SK-N-MC (cell line): ENCODE results near the gene BRAP.

Experiments used
- DNase-seq: peaks from one replicate; pipeline ENCODE4 v3.0.0-alpha.2; 2011; ENCODE audit warnings: low read depth, low spot score
- H3K27ac ChIP-seq: fragments of 200-600 bp; sonication (generic); 2 replicates; pipeline ENCODE4 v1.5.1; 2016; ENCODE audit warnings: mixed run types
- H3K36me3 ChIP-seq: fragments of 200-600 bp; sonication (generic); 2 replicates; pipeline ENCODE4 v1.6.1; 2017; ENCODE audit warnings: antibody characterized with exemption, low read length, mixed read lengths; ENCODE audit not compliant: insufficient read depth
- H3K4me3 ChIP-seq: fragments of 200-600 bp; sonication (generic); 2 replicates; pipeline ENCODE4 v1.5.1; 2016
- H3K9ac ChIP-seq: fragments of 200-600 bp; sonication (generic); 2 replicates; pipeline ENCODE4 v1.8.0; 2017; ENCODE audit warnings: mixed run types, mixed read lengths; ENCODE audit not compliant: insufficient read length
- H3K9me3 ChIP-seq: fragments of 200-600 bp; sonication (generic); 2 replicates; pipeline ENCODE4 v1.6.1; 2017; ENCODE audit warnings: low read depth, mild to moderate bottlenecking, antibody characterized with exemption, low read length, moderate library complexity, mixed read lengths
- EZH2 ChIP-seq: fragments of 200-600 bp; sonication (generic); IDR thresholded peaks from one replicate; pipeline ENCODE4 v1.6.1; 2017; ENCODE audit warnings: antibody characterized with exemption
- FOXP2 ChIP-seq: optimal IDR thresholded peaks from 2 replicates; pipeline ENCODE3; 2011; ENCODE audit warnings: mild to moderate bottlenecking, moderate library complexity; ENCODE audit not compliant: insufficient read depth; ENCODE audit errors: extremely low read length, control extremely low read depth
- POLR2AphosphoS5 ChIP-seq: IDR thresholded peaks from 2 replicates; pipeline ENCODE4 v1.6.1; 2012; ENCODE audit warnings: mild to moderate bottlenecking, low read depth, low read length, borderline replicate concordance

BRAP gene

DNA sequence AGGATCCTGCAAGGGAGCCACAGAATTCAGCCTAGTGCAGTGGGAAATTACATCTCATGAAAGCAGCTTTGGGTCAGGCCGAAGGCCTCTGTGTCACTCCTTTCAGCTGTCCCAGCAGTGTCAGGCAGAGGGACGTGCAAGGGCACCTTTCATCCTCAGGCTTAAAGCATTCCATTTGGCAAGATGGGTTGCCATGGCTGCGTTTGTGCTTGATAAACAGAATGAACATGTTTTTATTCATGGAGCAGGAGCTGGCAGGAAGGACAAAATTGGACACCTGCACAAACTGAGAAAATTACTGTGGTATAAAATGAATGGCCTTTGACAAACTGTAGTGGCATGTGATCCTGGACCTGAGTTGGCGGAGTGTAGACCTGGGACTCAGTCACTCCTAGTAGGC is 29.5 kb upstream of the BRAP start:
- no peaks in the 10 kb centered on the region for H3K9me3 ChIP-seq
- TF ChIP-seq FOXP2 (no peak), EZH2 (no peak), POLR2AphosphoS5 (no peak)
- no peak overlapping the region for H3K4me3 ChIP-seq
- H3K9ac ChIP-seq: no peak overlapping the region
- H3K27ac ChIP-seq: no peak overlapping the region
- H3K36me3 ChIP-seq: peaks cover 24% of the 10 kb centered on the region
- DNase-seq: no peak

DNA sequence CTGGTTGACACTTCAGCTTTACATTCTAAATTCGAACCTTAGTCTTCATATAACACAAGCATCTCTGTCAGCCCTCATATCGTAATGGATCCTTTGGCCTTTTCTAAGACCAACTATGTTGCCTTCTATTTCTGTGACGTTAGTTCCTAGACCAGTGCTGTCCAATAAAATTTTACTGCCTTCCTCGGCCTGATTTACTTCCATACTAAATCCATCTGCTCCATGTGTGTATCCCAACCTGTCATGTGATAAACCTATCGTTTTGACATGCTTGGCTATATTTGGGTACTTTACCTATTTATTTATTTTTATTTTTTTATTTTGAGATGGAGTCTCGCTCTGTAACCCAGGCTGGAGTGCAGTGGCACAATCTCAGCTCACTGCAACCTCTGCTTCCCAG is 20.4 kb upstream of the BRAP start:
- Histone ChIP-seq H3K36me3 (peaks cover 38% of the 10 kb centered on the region), H3K9me3 (no peaks in the 10 kb centered on the region), H3K27ac (no peak overlapping the region), H3K4me3 (no peak overlapping the region), H3K9ac (no peak overlapping the region)
- TF ChIP-seq POLR2AphosphoS5: no peak
- TF ChIP-seq EZH2: no peak
- TF ChIP-seq FOXP2: no peak
- DNase-seq: no peak

DNA sequence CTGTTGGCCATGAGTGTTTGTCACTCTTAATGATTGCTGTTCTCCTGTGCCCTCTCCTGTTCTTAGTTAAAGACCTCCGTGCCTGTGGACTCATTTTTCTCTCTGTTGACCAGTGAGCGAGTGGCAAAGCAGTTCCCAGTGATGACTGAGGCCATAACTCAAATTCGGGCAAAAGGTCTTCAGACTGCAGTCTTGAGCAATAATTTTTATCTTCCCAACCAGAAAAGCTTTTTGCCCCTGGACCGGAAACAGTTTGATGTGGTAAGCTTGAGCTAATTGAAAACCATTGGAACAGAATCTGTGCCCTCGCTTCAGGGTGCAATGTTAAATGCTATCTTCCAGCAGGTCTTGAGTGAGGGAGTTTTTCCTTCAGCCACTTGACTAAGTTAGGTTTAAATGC is 19.9 kb upstream of the BRAP start:
- Histone ChIP-seq H3K9ac (no peak overlapping the region), H3K4me3 (no peak overlapping the region), H3K36me3 (peaks cover 37% of the 10 kb centered on the region), H3K9me3 (no peaks in the 10 kb centered on the region), H3K27ac (no peak overlapping the region)
- no peak for DNase-seq
- TF ChIP-seq EZH2: no peak

DNA sequence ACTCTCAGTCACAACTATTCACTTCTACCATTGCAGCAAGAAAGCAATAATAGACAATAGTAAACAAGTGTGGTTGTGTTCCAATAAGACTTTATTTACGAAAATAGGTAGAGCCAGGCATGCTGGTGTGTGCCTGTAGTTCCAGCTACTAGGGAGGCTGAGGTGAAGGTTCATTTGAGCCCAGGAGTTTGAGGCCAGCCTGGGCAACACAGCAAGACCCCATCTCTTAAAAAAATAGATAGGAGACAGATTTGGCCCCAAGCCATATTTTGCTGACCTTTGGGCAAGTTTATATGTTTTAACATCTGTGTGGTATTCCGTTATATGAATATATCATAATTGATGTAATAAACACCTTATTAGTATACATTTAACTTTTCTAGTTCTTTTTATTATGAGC is 14.2 kb upstream of the BRAP start:
- no peak for DNase-seq
- TF ChIP-seq POLR2AphosphoS5 (no peak), EZH2 (no peak), FOXP2 (no peak)
- H3K9ac ChIP-seq: no peak overlapping the region
- no peak overlapping the region for H3K4me3 ChIP-seq
- H3K27ac ChIP-seq: no peak overlapping the region
- peaks cover 16% of the 10 kb centered on the region; the same call in 1 of the 2 replicates for H3K36me3 ChIP-seq
- H3K9me3 ChIP-seq: no peaks in the 10 kb centered on the region

DNA sequence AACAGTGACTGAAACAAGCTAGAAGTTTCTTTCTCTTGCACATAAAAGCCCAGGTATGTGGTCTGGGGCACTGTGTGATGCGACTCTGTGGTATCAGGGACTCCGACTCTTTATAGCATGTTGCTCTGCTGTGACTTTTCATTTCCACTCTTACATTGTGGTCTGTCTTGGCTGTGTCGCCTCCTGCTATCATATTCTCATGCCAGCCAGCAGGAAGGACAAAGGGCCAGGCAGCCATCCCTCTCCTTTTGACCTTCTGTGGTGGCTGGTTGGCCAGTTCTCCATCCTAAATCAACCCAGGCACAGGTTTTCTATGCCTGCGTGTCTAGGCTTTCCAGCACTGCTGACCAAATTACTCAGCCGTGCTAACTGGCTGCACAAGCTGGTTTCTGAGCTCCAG is 8.1 kb upstream of the BRAP start:
- no peak overlapping the region for H3K9ac ChIP-seq
- peaks cover 18% of the 10 kb centered on the region; the same call in 1 of the 2 replicates for H3K36me3 ChIP-seq
- H3K4me3 ChIP-seq: no peak overlapping the region
- TF ChIP-seq EZH2: no peak
- no peak for TF ChIP-seq POLR2AphosphoS5
- no peak for TF ChIP-seq FOXP2
- H3K27ac ChIP-seq: no peak overlapping the region
- H3K9me3 ChIP-seq: no peaks in the 10 kb centered on the region
- no peak for DNase-seq

DNA sequence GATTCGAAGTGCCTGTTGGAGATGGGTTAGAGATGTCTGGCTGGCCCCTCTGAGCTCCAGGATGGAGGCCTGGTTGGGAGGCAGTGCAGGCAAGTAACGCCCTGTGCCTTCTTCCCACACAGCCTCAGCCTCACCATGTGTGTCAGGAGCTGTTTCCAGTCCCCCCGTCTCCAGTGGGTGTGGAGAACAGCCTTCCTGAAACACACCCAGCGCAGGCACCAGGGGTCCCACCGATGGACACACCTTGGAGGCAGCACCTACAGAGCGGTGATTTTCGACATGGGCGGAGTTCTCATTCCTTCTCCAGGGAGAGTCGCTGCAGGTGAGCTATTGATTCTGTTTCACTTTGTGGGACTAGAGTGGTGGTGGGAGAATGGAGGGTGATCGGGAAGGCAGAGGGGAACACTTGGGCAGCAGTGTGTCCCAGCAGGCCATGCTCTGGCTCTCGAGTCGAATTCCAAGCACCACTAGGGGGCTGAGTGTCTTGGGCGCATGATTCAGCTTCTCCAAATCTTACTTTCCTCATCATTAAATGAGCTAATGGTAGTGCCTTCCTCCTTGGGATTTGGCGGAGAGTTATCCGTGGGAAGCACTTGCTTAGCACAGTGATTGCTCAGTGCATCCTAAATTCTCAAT is 6.9 kb upstream of the BRAP start:
- no peak for DNase-seq
- H3K36me3 ChIP-seq: peaks cover 18% of the 10 kb centered on the region; the same call in 1 of the 2 replicates
- no peaks in the 10 kb centered on the region for H3K9me3 ChIP-seq
- H3K27ac ChIP-seq: no peak overlapping the region
- no peak overlapping the region for H3K4me3 ChIP-seq
- TF ChIP-seq FOXP2 (no peak), POLR2AphosphoS5 (no peak), EZH2 (no peak)
- H3K9ac ChIP-seq: no peak overlapping the region

DNA sequence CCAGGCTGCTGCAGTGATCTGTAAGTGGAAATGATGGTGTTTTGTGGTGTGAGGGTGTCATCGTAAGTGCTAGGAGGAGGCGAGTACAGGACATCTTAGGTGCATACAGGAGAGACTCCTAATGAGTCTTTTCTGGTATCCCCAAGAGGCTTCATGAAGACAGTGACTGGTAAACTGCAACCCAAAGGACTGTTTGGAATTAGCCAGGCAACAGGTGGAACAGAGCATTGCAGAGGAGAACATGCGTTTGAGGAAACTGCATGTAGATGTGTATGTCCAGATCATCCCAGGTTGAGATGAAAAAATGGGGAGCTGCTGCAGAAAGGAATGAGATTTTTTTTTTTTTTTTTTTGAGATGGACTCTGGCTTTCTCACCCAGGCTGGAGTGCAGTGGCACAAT is 5.5 kb upstream of the BRAP start:
- no peak overlapping the region for H3K9ac ChIP-seq
- H3K36me3 ChIP-seq: peaks cover 18% of the 10 kb centered on the region; the same call in 1 of the 2 replicates
- no peak overlapping the region for H3K27ac ChIP-seq
- no peaks in the 10 kb centered on the region for H3K9me3 ChIP-seq
- DNase-seq: no peak
- TF ChIP-seq EZH2 (no peak), FOXP2 (no peak), POLR2AphosphoS5 (no peak)
- no peak overlapping the region for H3K4me3 ChIP-seq

DNA sequence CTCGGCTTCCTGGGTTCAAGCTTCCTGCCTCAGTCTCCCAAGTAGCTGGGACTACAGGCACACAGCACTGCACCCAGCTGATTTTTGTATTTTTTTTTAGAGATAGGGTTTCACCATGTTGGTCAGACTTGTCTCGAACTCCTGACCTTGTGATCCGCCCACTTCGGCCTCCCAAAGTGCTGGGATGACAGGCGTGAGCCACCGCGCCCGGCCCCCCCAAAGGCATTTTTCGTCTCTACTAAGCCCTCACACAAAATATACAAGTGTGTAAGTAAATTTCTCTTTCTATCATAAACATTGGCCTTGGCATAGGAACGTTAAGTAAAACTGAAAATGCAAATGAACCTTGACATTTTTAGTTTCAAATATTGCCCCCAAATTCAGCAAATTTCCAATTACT is 2.2 kb upstream of the BRAP start:
- DNase-seq: no peak
- Histone ChIP-seq H3K9me3 (no peaks in the 10 kb centered on the region), H3K27ac (no peak overlapping the region), H3K9ac (no peak overlapping the region), H3K4me3 (no peak overlapping the region), H3K36me3 (peaks cover 4% of the 10 kb centered on the region; the same call in 1 of the 2 replicates)
- TF ChIP-seq FOXP2 (no peak), EZH2 (no peak), POLR2AphosphoS5 (no peak)

DNA sequence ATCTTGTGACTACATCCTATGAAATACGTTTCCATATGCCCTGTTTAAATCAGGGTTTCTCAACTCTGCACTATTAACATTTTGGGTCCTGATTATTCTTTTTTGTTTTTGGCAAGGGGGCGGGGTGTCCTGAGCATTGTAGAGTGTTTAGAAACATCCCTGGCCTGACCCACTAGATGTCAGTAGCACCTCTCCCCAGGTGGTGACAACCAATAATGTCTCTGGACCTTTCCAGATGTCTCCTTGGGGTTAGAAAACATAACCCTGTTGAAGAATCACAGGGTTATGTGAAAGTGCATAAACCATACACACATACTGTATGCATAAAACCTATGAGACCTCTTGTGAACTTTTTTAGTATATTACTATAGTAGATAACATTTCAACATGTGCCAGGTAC is 1.5 kb upstream of the BRAP start:
- TF ChIP-seq FOXP2 (no peak), EZH2 (no peak), POLR2AphosphoS5 (no peak)
- Histone ChIP-seq H3K9ac (peak overlapping the region; percentile 97), H3K9me3 (no peaks in the 10 kb centered on the region), H3K4me3 (peak overlapping the region; percentile 96), H3K27ac (no peak overlapping the region), H3K36me3 (peaks cover 8% of the 10 kb centered on the region; the same call in 1 of the 2 replicates)
- no peak for DNase-seq
